PC-9 (cell line): ENCODE results near the gene DPEP3. TPM values are rescaled to one million over a fixed set of nuclear protein-coding genes. Genes with fewer than 3 reads are reported as not detected.

Source experiments
- Bru-seq: library from RNA; stranded (reverse); fragments of 400-500 nt; gene quantifications from one replicate; lab custom pipeline; 2021; lab: Mats Ljungman, UMichigan
- BruChase-seq, 2 experiments: library from RNA; stranded (reverse); fragments of 400-500 nt; gene quantifications; one replicate each; lab custom pipeline; 2021; lab: Mats Ljungman, UMichigan
- BruUV-seq: library from RNA; stranded (reverse); fragments of 400-500 nt; replicated peaks from 2 replicates; lab custom pipeline; 2021; lab: Mats Ljungman, UMichigan
- CTCF ChIA-PET: fragments of 300-600 bp; sonication (Branson Sonifier 250); formaldehyde crosslinking; loops from one replicate; lab custom pipeline; 2022; ENCODE audit warnings: antibody characterized with exemption; lab: Charles Lee
- POLR2A ChIA-PET: fragments of 300-600 bp; sonication (Branson Sonifier 250); formaldehyde crosslinking; loops from one replicate; lab custom pipeline; 2022; ENCODE audit warnings: antibody characterized with exemption; ENCODE audit not compliant: unreplicated experiment; lab: Charles Lee
- DNase-seq, 2 experiments: peaks; one replicate each; pipeline versions ENCODE4 v3.0.0 to v3.0.0-alpha.2; 2015 to 2022; ENCODE audit warnings: mixed read lengths in 1 of 2
- H2AFZ ChIP-seq: fragments of 200-600 bp; sonication (generic); 2 replicates; pipeline ENCODE4 v1.8.1; 2017; ENCODE audit warnings: antibody characterized with exemption
- H3F3A ChIP-seq: fragments of 200-600 bp; sonication (generic); 2 replicates; pipeline ENCODE4 v1.8.1; 2017; ENCODE audit warnings: antibody characterized with exemption, mild to moderate bottlenecking, low read depth; ENCODE audit not compliant: insufficient read depth
- H3K27ac ChIP-seq: fragments of 200-600 bp; sonication (generic); 2 replicates; pipeline ENCODE4 v1.6.1; 2016; ENCODE audit warnings: mixed run types
- H3K27me3 ChIP-seq: fragments of 200-600 bp; sonication (generic); 2 replicates; pipeline ENCODE4 v1.6.1; 2016; ENCODE audit warnings: low read depth, mixed run types; ENCODE audit not compliant: insufficient read depth
- H3K36me3 ChIP-seq: fragments of 200-600 bp; sonication (generic); 2 replicates; pipeline ENCODE4 v1.6.1; 2016; ENCODE audit warnings: low read depth, mixed run types
- H3K4me1 ChIP-seq: fragments of 200-600 bp; sonication (generic); replicated peaks from 2 replicates; pipeline ENCODE4 v1.6.1; 2016; ENCODE audit warnings: mixed run types; ENCODE audit not compliant: insufficient read depth
- H3K4me2 ChIP-seq: fragments of 200-600 bp; sonication (generic); 2 replicates; pipeline ENCODE4 v1.6.1; 2017; ENCODE audit warnings: mixed run types
- H3K4me3 ChIP-seq: fragments of 200-600 bp; sonication (generic); 2 replicates; pipeline ENCODE4 v1.6.1; 2016; ENCODE audit warnings: mixed run types
- H3K79me2 ChIP-seq: fragments of 200-600 bp; sonication (generic); 2 replicates; pipeline ENCODE4 v1.6.1; 2017; ENCODE audit warnings: low read depth, mixed run types
- H3K9me2 ChIP-seq: fragments of 200-600 bp; sonication (generic); 2 replicates; pipeline ENCODE4 v1.8.1; 2017; ENCODE audit warnings: mild to moderate bottlenecking; ENCODE audit not compliant: insufficient read depth
- H3K9me3 ChIP-seq: fragments of 200-600 bp; sonication (generic); 2 replicates; pipeline ENCODE4 v1.8.1; 2016; ENCODE audit warnings: low read depth; ENCODE audit not compliant: insufficient read depth
- H4K20me1 ChIP-seq: fragments of 200-600 bp; sonication (generic); 2 replicates; pipeline ENCODE4 v1.8.1; 2017; ENCODE audit not compliant: insufficient read depth
- EZH2 ChIP-seq: fragments of 200-600 bp; sonication (generic); IDR thresholded peaks from 2 replicates; pipeline ENCODE4 v1.8.0; 2017; ENCODE audit warnings: antibody characterized with exemption, low read depth
- intact Hi-C: fragments of 100-400 bp; cut with micrococcal nuclease; formaldehyde crosslinking; loops from one replicate; pipeline ENCODE4 v1.10.0; 2022; ENCODE audit not compliant: unreplicated experiment
- long read RNA-seq: library from polyadenylated mRNA; stranded (forward); transcript quantifications from one replicate; pipeline ENCODE4 v2.0.0, GENCODE V29; 2022
- total RNA-seq: library from RNA; stranded (reverse); gene quantifications from 2 replicates; pipeline ENCODE4 v1.2.3, GENCODE V29; 2021
- TF ChIP-seq, protein P1 (sequence below): fragments of 200-600 bp; sonication (generic); conservative IDR thresholded peaks from 2 replicates; pipeline ENCODE4 v1.6.1; 2017; ENCODE audit warnings: mixed run types, antibody characterized with exemption, mild to moderate bottlenecking, moderate library complexity

The DPEP3 gene, protein sequence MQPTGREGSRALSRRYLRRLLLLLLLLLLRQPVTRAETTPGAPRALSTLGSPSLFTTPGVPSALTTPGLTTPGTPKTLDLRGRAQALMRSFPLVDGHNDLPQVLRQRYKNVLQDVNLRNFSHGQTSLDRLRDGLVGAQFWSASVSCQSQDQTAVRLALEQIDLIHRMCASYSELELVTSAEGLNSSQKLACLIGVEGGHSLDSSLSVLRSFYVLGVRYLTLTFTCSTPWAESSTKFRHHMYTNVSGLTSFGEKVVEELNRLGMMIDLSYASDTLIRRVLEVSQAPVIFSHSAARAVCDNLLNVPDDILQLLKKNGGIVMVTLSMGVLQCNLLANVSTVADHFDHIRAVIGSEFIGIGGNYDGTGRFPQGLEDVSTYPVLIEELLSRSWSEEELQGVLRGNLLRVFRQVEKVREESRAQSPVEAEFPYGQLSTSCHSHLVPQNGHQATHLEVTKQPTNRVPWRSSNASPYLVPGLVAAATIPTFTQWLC
- not detected in 2 replicates for total RNA-seq
- Bru-seq, nascent RNA = not detected
- BruChase-seq, experiment 1, labeled RNA remaining after a 2-hour chase = not detected
- not detected for BruChase-seq, experiment 2, labeled RNA remaining after a 6-hour chase
- long read RNA-seq = 0 reads

DNA sequence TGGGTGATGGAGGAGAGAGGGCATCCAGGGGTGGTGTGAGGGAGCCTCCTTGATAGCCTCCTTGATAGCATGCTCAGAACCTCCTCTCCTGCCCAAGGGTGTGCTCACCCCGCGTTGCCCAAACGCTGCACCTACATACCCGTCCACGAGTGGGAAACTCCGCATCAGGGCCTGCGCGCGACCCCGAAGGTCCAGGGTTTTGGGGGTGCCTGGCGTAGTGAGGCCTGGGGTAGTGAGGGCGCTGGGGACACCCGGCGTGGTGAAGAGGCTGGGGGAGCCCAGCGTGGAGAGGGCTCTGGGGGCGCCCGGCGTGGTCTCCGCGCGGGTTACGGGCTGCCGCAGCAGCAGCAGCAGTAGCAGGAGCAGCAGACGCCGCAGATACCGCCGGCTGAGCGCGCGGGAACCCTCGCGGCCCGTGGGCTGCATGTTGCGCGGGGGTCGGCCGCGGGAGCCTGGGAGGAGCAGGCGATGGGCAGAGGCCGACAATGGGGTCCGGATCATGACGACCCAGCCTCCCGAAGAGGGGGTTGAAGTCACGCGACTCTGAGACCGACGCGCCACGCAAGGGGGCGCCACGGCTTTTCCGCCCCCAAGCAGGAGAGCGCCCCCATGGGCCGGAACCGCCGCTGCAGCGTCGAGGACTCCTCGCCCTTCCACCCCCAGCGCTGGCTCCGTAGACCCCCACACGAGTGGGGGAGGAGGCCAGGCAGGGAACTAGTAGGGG is at the start of gene DPEP3:
DPEP3 (minus strand) TSS at position 545 of the 724 bp plus-strand sequence; CDS start at position 426, 119 bp downstream.
- no TSS peak for BruUV-seq
- no peaks in the 10 kb centered on the region for H3K36me3 ChIP-seq
- H3K9me3 ChIP-seq = no peaks in the 10 kb centered on the region
- H4K20me1 ChIP-seq = no peaks in the 10 kb centered on the region
- no peak within 1 kb of the TSS for H3K4me2 ChIP-seq
- intact Hi-C loops = no loop called here
- no peaks in the 10 kb centered on the region for H3K27me3 ChIP-seq
- H3K9me2 ChIP-seq = no peaks in the 10 kb centered on the region
- TF ChIP-seq, protein P1, sequence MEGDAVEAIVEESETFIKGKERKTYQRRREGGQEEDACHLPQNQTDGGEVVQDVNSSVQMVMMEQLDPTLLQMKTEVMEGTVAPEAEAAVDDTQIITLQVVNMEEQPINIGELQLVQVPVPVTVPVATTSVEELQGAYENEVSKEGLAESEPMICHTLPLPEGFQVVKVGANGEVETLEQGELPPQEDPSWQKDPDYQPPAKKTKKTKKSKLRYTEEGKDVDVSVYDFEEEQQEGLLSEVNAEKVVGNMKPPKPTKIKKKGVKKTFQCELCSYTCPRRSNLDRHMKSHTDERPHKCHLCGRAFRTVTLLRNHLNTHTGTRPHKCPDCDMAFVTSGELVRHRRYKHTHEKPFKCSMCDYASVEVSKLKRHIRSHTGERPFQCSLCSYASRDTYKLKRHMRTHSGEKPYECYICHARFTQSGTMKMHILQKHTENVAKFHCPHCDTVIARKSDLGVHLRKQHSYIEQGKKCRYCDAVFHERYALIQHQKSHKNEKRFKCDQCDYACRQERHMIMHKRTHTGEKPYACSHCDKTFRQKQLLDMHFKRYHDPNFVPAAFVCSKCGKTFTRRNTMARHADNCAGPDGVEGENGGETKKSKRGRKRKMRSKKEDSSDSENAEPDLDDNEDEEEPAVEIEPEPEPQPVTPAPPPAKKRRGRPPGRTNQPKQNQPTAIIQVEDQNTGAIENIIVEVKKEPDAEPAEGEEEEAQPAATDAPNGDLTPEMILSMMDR = no peak
- TF ChIP-seq EZH2 = no peak
- H3K27ac ChIP-seq = no peak within 1 kb of the TSS
- ChIA-PET CTCF (no interaction called here), POLR2A (no interaction called here)
- no peaks in the 10 kb centered on the region for H3K79me2 ChIP-seq
- H3K4me3 ChIP-seq = no peak within 1 kb of the TSS
- no peaks in the 10 kb centered on the region for H3F3A ChIP-seq
- H2AFZ ChIP-seq = no peak within 1 kb of the TSS
- peaks cover 5% of the 10 kb centered on the region for H3K4me1 ChIP-seq
- no peak for DNase-seq

DNA sequence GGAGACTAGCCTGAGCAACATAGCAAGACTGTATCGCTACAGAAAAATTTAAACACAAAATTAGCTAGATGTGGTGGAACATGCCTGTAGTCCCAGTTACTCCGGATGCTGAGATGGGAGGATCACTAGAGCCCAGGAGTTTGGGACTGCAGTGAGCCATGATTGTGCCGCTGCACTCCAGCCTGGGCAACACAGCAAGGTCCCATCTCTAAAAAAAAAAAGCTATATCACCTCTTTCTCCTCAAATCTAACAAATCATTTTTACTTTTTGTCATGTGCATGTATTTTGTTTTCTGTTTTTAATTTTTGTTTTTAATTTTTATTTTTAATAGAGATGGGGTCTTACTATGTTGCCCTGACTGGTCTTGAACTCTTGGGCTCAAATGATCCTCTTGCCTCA is 48.7 kb upstream of the DPEP3 start:
- no TSS peak for BruUV-seq
- no peak overlapping the region for H3K4me2 ChIP-seq
- no peaks in the 10 kb centered on the region for H3K27me3 ChIP-seq
- H2AFZ ChIP-seq = no peak overlapping the region
- ChIA-PET CTCF (no interaction called here), POLR2A (interaction anchor here (0.6 kb wide), 1 partner anchor 258 kb away, joined by 3 read pairs; no protein-coding TSS in a partner anchor)
- DNase-seq = no peak
- H3K27ac ChIP-seq = no peak overlapping the region
- TF ChIP-seq, protein P1 = no peak
- TF ChIP-seq EZH2 = no peak
- intact Hi-C loops = no loop called here
- no peaks in the 10 kb centered on the region for H4K20me1 ChIP-seq
- H3K9me2 ChIP-seq = no peaks in the 10 kb centered on the region
- no peaks in the 10 kb centered on the region for H3K9me3 ChIP-seq
- H3K4me1 ChIP-seq = peaks cover 21% of the 10 kb centered on the region
- no peaks in the 10 kb centered on the region for H3K36me3 ChIP-seq
- H3K4me3 ChIP-seq = no peak overlapping the region
- H3K79me2 ChIP-seq = peaks cover 11% of the 10 kb centered on the region
- peaks cover 10% of the 10 kb centered on the region; the same call in 1 of the 2 replicates for H3F3A ChIP-seq
